Psoas muscle (tissue), 8 donors: Measurements from ENCODE around the gene GDAP2. TPM values are rescaled to one million over a fixed set of nuclear protein-coding genes. Genes with fewer than 3 reads are reported as not detected.

Experiments used
- ATAC-seq, 4 donors: fragments of 200-7000 bp; cut with Tn5 transposase; one replicate each; pipeline ENCODE4 v1.9.1; 2020; ENCODE audit warnings: moderate library complexity in 3 of 4, mild to moderate bottlenecking in 2 of 4
- DNase-seq, 2 donors: peaks; one replicate each; pipeline ENCODE4 v3.0.0-alpha.2; 2020
- H3K27ac ChIP-seq: fragments of 200-600 bp; one replicate; pipeline ENCODE4 v1.8.0; 2022
- H3K27me3 ChIP-seq, 3 donors: fragments of 200-600 bp in 1 of 3; one replicate each; pipeline versions ENCODE4 v1.6.1 to v1.8.0; 2013 to 2022; ENCODE audit warnings: low read length in 2 of 3, mild to moderate bottlenecking in 2 of 3, moderate library complexity in 1 of 3; ENCODE audit not compliant: insufficient read depth in 3 of 3
- H3K36me3 ChIP-seq, 2 donors: fragments of 200-600 bp in 1 of 2; one replicate each; pipeline versions ENCODE4 v1.6.1 to v1.8.0; 2013 to 2022; ENCODE audit warnings: low read depth in 1 of 2, mild to moderate bottlenecking in 1 of 2, moderate library complexity in 1 of 2; ENCODE audit not compliant: insufficient read depth in 1 of 2
- H3K4me1 ChIP-seq: fragments of 200-600 bp; one replicate; pipeline ENCODE4 v1.8.0; 2022
- H3K4me3 ChIP-seq: fragments of 200-600 bp; one replicate; pipeline ENCODE4 v1.8.0; 2022; ENCODE audit warnings: mild to moderate bottlenecking
- H3K9me3 ChIP-seq: fragments of 200-600 bp; one replicate; pipeline ENCODE4 v1.8.0; 2022
- WGBS, 3 donors: extraction: QIAGEN DNeasy Blood & Tissue Kit; methylation state at CpG; one replicate each; pipeline versions ENCODE4 v1.1.6 to v1.1.7; 2013; 5-methylcytosine and 5-hydroxymethylcytosine counted together
- intact Hi-C, 2 donors: fragments of 100-400 bp; cut with DNase I; formaldehyde crosslinking; loops; one replicate each; pipeline versions ENCODE4 v1.11.0 to v1.14.2; 2022
- long read RNA-seq, 2 donors: library from polyadenylated mRNA; unstranded; transcript quantifications; one replicate each; pipeline ENCODE4 v2.0.0, GENCODE V29; 2021
- polyA plus RNA-seq, 3 donors: library from polyadenylated mRNA; stranded (reverse); fragments of 200-250 nt; gene quantifications; one replicate each; pipeline ENCODE4 v1.2.3, GENCODE V29; 2013
- total RNA-seq, 4 donors: library from RNA; stranded (reverse); fragmentation: NEBNext Ultra II Directional in 2 of 4; extraction: Animal tissue kit (Norgen Biotek cat#: 25700) in 2 of 4; gene quantifications; one replicate each; pipeline versions ENCODE4 v1.2.1 to v1.2.4, GENCODE V29; 2021 to 2023
- TF ChIP-seq, protein P1 (sequence below): fragments of 200-600 bp; IDR thresholded peaks from one replicate; pipeline ENCODE4 v1.8.0; 2022; ENCODE audit warnings: antibody characterized with exemption
- donor health status: healthy with polysubstance abuse.
- donor health status: DM: no; HTN: no; CAD: no; lungs with moderate emphysema.
- donor health status: Bipolar disorder and iron deficiency.
- donor health status: healthy.
- donor health status: DM: yes; HTN: yes; CAD: no.
- donor health status: DM: no; HTN: no; CAD: no.
- donor health status: DM: no; HTN: no; CAD: no.
- donor health status: DM: yes; HTN: yes; CAD: no.

The GDAP2 gene, protein sequence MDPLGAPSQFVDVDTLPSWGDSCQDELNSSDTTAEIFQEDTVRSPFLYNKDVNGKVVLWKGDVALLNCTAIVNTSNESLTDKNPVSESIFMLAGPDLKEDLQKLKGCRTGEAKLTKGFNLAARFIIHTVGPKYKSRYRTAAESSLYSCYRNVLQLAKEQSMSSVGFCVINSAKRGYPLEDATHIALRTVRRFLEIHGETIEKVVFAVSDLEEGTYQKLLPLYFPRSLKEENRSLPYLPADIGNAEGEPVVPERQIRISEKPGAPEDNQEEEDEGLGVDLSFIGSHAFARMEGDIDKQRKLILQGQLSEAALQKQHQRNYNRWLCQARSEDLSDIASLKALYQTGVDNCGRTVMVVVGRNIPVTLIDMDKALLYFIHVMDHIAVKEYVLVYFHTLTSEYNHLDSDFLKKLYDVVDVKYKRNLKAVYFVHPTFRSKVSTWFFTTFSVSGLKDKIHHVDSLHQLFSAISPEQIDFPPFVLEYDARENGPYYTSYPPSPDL
- total RNA-seq (10 to 100 TPM in 2 of 4 donors, 1 to 10 TPM in 2; 9.3 to 12.2 (median 9.9) TPM), polyA plus RNA-seq (1 to 10 TPM; 2.4 to 7.8 (median 6.6) TPM)
- long read RNA-seq, donor 1, partial matches to known transcripts, result 0 of 1 reads
- long read RNA-seq, donor 1, other reads (novel, unspliced or antisense), result 1 of 1 reads
- long read RNA-seq, donor 2, full-length matches to known transcripts, result 5 of 8 reads
- long read RNA-seq, donor 2, partial matches to known transcripts, result 0 of 8 reads
- long read RNA-seq, donor 2, other reads (novel, unspliced or antisense), result 3 of 8 reads

DNA sequence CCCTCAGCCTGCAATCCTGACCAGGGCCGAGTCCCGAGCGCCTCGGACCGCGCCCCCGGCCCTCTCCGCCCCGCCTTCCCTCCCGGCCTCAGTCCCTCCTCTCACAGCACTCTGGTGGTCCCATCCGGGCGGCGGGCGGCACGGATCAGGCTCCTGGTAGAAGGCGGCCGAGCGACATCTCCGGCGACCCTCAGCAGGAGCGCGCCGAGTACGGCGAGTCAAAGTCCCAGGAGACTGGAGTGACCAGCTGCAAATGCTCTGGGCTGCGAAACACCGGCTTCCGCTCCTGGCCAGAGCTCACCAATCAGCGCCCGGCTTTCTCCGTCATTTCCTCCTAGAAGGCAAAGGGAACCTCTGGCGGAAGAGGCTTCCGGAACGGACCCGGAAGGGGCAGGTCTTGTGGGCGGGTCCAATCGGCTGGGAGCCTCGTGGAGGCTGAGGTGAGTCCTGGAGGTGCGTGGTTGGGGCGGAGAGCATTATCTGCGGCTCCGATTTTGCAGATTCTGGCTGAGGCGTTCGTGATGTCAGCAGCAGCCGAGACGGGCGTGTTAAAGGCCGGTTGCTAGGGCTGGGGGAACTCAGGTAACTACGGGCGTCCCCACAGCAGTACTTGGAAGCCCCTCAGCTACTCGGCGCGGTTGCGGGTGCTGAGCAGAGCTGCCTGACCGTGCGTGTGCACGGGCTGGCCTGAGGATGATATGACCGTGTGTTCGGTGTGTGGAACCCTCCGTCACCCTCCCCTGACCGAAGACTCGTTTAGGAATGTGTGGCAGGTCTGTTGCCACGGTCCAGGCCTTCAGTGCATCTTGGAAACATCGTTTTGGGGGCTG lies at the start of gene GDAP2, which contains the start of gene WDR3:
TSS of gene GDAP2 (minus strand) at position 279 of the 830 bp plus-strand sequence. CDS start 9,264 bp downstream, outside the sequence.
TSS of gene WDR3 (plus strand) at position 397 of the 830 bp plus-strand sequence. CDS start 3,581 bp downstream, outside the sequence.
- H3K4me3 ChIP-seq, result peak within 1 kb of the TSS; percentile 84
- H3K9me3 ChIP-seq, result no peaks in the 10 kb centered on the region
- intact Hi-C loops, result loop anchor here in 1 of 2 donors (5.0 kb wide), 1 partner anchor 47 kb away; no protein-coding TSS in a partner anchor
- 0% methylated on average over 56 to 64 of the region's 64 CpGs for WGBS, 3 donors
- peaks cover 0 to 14% of the 10 kb centered on the region in 2 donors for H3K36me3 ChIP-seq
- peak; percentile 96 to 98 for DNase-seq
- no peaks in the 10 kb centered on the region for H3K27me3 ChIP-seq
- peaks cover 38% of the 10 kb centered on the region for H3K4me1 ChIP-seq
- H3K27ac ChIP-seq, result peak within 1 kb of the TSS; percentile 91
- TF ChIP-seq, protein P1, sequence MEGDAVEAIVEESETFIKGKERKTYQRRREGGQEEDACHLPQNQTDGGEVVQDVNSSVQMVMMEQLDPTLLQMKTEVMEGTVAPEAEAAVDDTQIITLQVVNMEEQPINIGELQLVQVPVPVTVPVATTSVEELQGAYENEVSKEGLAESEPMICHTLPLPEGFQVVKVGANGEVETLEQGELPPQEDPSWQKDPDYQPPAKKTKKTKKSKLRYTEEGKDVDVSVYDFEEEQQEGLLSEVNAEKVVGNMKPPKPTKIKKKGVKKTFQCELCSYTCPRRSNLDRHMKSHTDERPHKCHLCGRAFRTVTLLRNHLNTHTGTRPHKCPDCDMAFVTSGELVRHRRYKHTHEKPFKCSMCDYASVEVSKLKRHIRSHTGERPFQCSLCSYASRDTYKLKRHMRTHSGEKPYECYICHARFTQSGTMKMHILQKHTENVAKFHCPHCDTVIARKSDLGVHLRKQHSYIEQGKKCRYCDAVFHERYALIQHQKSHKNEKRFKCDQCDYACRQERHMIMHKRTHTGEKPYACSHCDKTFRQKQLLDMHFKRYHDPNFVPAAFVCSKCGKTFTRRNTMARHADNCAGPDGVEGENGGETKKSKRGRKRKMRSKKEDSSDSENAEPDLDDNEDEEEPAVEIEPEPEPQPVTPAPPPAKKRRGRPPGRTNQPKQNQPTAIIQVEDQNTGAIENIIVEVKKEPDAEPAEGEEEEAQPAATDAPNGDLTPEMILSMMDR, result no peak
- peak; percentile 98 to 99 (median 99) for ATAC-seq

DNA sequence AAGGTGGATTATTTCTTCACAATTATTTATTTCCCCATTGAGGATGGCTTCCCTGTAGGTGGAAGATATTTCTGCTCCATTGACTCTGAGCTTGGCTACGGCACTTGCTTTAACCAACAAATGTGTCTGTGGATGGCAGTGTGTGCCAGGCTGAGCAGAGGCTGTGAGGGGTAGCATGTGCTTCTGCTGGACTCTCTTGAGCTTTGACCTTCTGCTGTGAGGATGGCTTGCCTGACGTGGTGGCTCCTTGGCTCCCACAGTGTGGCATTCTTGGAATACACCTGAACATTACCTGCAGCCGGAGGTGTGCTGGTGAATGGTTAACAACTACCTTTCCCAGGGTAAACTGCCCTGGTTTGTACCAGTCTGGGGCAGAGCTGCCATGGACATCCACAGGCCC lies 47.0 kb upstream of the GDAP2 start:
- 69 to 75% (median 71%) methylated on average over 3 of the region's 3 CpGs for WGBS, 3 donors
- Histone ChIP-seq H3K27me3 (peaks cover 0 to 5% (median 4%) of the 10 kb centered on the region in 3 donors), H3K36me3 (no peaks in the 10 kb centered on the region)

DNA sequence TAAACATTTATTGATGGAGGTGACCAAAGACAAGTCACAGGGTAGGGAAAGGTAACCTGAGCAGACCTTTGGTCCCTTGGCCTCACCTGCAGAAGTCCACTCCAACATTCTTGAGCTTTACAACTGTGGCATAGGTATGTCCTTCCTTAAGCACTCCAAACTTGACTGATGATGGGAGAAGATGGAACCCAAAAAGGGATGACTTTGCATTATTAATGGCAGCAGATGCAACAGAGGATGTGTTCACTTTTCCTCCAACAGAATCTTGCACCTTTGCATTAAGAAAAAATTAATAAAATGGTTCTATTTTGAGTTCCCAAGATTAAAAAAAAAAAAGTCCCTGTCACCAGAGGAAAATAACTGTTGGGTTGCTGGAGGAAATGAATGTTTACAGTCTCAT lies 42.4 kb upstream of the GDAP2 start:
- H3K4me3 ChIP-seq, result no peak overlapping the region
- no peaks in the 10 kb centered on the region for H3K27me3 ChIP-seq
- no peaks in the 10 kb centered on the region for H3K36me3 ChIP-seq
- H3K4me1 ChIP-seq, result peaks cover 6% of the 10 kb centered on the region
- intact Hi-C loops, result no loop called here
- H3K27ac ChIP-seq, result no peak overlapping the region
- DNase-seq (no peak), ATAC-seq (no peak)
- H3K9me3 ChIP-seq, result no peaks in the 10 kb centered on the region
- TF ChIP-seq, protein P1, result no peak

More for the DNA sequence above, 47.0 kb upstream of the GDAP2 start:
- H3K27ac ChIP-seq, result no peak overlapping the region
- H3K4me1 ChIP-seq, result no peaks in the 10 kb centered on the region
- intact Hi-C loops, result no loop called here
- ATAC-seq, result no peak
- DNase-seq, result no peak
- TF ChIP-seq, protein P1, result no peak
- no peaks in the 10 kb centered on the region for H3K9me3 ChIP-seq
- no peak overlapping the region for H3K4me3 ChIP-seq

DNA sequence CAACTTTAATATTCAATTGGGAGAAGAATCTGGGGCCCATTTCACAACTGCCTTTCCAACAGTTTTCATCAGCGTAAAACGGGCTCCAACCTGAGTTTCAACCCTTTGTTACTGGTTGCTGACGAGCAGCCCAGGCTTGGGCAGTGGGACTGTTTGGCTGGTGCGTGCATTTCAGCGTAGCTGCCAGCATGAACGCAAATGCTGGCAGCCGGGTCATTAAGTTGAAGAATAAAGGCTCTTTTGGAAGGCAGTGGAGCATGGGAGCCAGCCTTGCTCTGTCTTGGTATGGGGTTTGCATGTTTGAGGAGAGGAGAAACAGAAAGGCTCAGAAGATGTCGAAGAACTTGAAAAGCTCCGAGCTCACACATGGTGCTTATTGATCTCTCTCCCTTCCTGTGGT lies 40.8 kb upstream of the GDAP2 start:
- 49 to 53% (median 52%) methylated on average over 9 of the region's 9 CpGs for WGBS, 3 donors
- Histone ChIP-seq H3K27me3 (no peaks in the 10 kb centered on the region), H3K36me3 (no peaks in the 10 kb centered on the region), H3K4me1 (peaks cover 6% of the 10 kb centered on the region), H3K4me3 (no peak overlapping the region), H3K9me3 (no peaks in the 10 kb centered on the region), H3K27ac (no peak overlapping the region)
- intact Hi-C loops, result no loop called here
- TF ChIP-seq, protein P1, result no peak
- no peak for DNase-seq
- ATAC-seq, result no peak
